Stimulated activated CD8-positive, alpha-beta memory T cell treated with anti-CD3 and anti-CD28 coated beads, Interleukin-7, amount 100 ng/mL, for 4 hours (primary cell): Measurements from ENCODE around the gene RSPRY1.
A peak's percentile ranks its signal among the peaks of the same experiment; 100 is the strongest.
"Not testable (repeated sequence)": the region's sequence is repeated elsewhere in the genome, so short reads cannot be mapped to it uniquely, and the experiment has no call there.

Experiments used
- DNase-seq, 2 donors: peaks; one replicate each; pipeline ENCODE4 v3.0.0-alpha.2; 2020; ENCODE audit warnings: low read depth in 2 of 2

RSPRY1 gene

DNA sequence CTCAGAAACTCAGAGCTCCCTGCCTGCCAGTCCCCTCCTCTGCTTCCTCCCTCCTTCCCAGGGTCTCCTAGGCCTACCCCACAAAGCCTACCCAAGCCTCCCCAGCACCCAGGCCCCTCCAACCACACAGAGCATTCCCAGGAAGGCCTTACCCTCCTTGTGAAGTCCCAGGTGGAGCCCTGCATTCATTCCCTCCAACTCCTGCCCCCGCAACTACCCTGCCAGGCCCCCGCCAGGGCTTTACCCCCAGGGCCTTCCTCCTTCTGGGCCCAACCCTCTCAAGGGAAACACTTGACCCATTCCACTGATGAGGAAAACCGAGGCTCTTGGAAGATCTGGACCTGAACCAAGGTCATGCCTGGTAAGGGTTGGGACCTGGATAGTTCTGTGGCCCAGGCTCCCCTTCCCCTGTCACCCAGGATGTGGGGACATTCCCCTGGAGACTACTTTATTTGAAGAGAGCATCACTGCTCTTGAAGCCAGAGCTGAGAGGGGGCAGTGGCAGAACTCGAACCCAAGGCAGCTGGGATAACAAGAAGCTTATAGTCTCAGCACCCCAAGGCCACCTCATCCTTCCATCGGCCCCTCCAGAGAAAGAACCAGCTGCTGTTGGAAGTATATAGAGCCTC lies 85.9 kb downstream of the RSPRY1 start:
- no peak for DNase-seq

GRCh38 chr16:57273359-57273758 lies 87.2 kb downstream of the RSPRY1 start:
- no peak for DNase-seq

GRCh38 chr16:57273826-57274225 lies 87.7 kb downstream of the RSPRY1 start:
- DNase-seq = no peak

- not testable (repeated sequence) for DNase-seq
Measured at GRCh38 chr16:57275946-57276345, 89.8 kb downstream of the RSPRY1 start.

- no peak for DNase-seq
Measured at GRCh38 chr16:57276596-57276995, 90.5 kb downstream of the RSPRY1 start.

- DNase-seq = peak in 1 of 2 donors; percentile 29
Measured at GRCh38 chr16:57277586-57277985, 91.5 kb downstream of the RSPRY1 start.

DNA sequence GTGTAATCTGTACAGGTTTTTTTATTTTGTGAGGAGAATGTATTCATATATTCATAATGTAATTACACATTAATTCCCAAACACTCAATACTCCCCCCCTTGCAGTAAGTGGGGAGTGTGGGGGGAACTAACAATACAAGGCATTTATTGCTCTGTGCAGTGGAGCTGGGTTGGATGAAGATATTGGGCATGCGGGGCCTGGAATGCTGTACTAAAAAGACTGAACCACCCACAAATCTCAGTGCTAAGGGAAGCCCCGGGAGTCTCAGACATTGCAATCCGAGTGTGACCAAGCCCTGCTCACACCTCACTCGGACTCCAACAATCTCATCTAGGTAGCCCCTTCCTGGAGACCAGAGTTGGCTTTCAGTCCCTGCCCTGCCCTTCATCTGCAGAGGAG lies 92.4 kb downstream of the RSPRY1 start:
- DNase-seq = no peak

GRCh38 chr16:57279780-57280638 lies 93.9 kb downstream of the RSPRY1 start:
- no peak for DNase-seq

- DNase-seq = no peak
Measured at GRCh38 chr16:57281791-57282190, 95.7 kb downstream of the RSPRY1 start.

DNA sequence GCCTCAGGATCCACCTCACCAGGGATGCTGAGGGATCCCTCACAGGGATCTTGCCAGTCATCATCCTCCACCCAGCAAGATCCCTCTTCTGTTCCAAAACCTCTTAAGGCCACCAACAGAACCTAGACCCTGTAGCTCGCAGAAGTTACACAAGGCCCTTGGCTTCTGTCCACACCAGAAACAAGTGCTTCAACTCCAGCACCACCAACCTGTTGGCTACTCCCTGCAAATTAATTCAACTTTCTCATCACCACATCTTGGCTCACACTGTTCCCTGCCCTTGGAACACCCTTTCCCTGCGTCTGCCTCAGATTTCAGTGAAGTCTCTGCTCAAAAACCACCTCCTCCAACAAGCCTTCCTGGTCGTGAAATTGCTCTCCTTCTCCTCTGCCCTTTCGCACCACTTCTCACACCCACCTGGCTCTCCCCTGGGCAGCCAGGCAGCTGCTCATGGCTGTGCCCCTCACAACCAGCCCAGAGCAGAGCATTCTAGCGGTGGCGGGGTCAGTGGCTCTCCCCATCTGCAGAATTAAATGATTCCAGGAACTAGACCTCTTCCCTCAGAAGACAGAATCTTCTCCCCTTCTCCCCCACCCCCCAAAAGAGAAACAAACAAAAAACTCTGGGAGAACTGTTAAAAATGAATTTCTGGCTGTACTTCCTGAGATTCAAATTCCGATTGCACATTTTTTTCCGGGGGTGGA lies 96.5 kb downstream of the RSPRY1 start:
- DNase-seq = no peak

DNA sequence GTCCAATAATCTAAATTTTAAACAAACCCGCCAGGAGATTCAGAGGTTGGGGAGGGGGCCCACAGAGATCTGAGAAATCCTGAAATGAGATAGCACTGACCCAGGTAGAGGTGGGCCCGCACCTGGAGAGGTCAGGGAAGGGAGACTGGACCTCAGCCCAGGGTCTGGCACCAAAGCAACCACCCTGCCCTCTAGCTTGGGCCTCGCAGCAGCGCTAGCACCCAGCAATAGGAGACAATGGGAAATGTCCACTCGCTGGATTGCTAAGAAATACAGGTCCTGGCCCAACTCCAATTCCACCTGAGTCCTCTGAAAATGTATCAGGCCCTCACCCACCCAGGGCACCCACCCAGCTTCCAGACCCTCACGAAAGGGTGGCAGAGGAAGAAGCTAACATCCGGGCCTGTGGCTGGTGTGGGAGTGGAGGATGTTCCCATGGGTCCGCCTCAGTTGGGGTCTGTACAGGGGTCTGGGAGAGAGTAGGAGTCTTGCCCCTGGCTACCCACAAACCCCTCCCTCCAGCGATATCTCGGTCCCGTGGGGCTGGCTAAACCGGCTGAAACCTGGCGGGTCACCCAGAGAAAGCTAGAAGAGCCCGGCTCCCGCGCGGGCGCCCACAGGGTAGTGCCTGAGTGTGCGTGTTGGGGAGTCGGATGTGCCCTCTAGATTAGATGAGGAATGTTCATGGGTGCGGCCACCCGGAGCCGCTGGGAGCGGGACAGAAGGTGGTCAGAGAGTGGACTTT lies 97.3 kb downstream of the RSPRY1 start:
- no peak for DNase-seq

- DNase-seq = no peak
Measured at GRCh38 chr16:57283959-57284208, 97.8 kb downstream of the RSPRY1 start.

DNA sequence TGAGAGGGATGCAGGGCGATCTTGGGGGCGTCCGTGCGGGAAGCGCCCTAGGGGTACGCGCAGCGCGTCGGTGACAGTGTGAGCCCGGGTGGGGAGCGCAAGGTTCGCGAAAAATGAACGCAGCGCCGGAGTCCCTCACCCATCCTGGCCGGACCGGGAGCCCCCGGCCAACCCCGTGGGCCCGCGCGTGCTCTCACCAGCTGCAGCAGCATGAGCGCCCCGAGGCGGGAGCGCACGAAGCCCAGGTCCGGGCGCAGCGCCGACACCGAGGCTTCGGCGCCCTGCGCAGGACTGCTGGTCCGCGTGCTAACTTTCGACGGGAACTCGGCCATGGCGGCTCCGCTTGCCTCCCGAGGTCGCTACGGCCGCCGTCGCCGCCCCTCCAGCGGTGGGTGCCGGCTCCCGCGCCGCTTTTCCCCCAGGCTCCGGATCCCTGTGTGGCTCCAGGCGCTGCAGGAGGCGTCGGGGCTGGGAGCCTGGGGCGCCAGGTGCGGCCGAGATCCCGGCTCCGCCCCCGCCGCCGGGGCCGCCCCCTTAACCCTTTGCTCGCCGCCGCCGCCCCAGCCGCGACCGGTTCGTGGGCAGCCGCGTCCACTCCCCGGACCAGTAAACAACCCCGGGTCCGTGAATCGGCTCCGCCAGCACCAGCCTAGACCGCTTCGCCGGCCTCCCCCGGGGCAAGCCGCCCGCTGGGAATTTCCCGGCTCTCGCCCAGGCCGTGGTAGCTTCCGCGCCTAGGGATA lies 98.3 kb downstream of the RSPRY1 start, which contains the start of gene PLLP:
PLLP (minus strand) TSS at position 464 of the 743 bp plus-strand sequence; CDS start at position 332, 132 bp downstream.
- peak in 1 of 2 donors; percentile 30 for DNase-seq

- DNase-seq = no peak
Measured at GRCh38 chr16:57284952-57285363, 98.8 kb downstream of the RSPRY1 start.

DNA sequence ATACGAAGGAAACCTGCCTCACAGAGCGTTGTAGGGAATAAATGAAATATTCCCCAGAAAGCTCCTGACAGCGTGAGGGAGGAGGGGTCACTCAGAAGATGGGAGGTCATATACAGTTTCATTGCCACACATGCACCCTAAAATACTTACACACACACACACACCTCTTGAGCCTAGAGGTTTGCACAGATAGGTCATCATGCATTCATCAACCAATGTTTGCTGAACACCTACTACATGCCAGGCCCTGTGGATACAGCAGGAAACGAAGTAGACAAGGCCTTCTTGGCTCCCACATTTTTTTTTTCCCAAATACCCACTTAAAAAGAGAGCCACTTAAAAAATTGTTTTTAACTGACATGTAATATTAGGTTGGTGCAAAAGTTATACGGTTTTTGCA lies 99.2 kb downstream of the RSPRY1 start:
- no peak for DNase-seq

GRCh38 chr16:57289391-57290257 lies 103.5 kb downstream of the RSPRY1 start:
- no peak for DNase-seq
